ENCODE results near the gene PLXNA4.

Gene PLXNA4

DNA sequence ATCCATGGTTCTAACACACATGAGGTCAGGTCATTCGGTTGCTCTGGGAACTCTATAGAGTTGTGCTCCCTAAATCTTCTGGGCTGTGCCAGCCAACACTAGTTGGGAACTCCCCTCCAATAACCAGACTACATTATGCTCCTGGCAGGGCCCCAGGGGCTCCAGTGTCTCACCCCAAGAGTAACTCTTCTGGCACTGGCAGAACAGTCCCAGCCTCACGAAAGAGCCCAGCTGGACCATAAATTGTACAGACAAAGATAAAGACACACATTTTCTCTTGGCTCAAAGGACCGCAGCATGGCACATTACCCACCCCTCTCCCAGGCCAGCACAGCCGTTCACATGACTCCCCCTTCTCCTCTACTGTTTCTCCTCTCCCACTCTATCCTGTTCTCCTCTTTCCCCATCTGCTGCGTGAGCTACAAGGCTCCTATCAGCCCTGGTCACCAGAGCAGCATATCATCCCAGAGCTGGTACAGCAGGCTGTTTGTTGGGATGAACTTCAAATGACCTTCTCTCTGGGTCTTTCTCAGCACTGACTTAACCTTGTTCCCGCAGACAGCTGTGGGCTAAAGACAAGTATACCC is 230.6 kb downstream of the PLXNA4 start:
- DNase-seq: no peak

DNA sequence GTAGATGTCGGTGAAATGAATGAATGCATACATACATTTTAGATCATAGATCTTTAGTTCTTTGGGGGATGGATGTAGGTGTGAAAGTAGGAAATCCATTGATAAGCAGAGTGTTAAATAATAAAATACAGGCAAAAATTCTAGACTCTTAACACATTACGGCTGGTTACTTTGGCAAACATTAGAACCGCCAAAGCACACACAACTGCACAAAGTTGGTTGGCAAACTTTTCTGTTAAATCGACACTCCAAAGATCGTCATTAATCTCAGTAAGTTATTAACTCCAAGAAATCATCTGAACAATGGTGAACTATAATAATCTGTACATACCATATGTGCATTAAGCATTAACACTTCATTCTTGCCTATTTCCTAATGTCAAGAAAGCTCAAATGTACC is 231.2 kb downstream of the PLXNA4 start:
- DNase-seq: no peak

DNA sequence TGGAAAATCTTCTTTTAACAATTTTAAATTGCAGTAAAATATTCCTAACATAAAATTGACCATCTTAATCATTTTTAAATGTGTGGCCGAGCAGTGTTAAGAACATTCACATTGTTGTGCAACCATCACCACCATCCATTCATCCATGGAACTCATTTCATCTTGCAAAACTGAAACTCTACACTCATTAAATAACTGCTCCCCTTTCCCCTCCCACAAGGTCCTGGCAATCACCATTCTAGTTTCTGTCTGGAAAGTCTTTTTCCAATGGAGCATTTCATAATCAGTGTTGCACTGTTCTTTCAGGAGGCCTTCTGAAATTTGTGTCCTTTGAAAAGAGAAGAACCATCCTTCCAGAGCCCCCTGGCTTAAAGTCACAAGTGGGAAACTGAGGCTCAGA is 233.1 kb downstream of the PLXNA4 start:
- DNase-seq: no peak

DNA sequence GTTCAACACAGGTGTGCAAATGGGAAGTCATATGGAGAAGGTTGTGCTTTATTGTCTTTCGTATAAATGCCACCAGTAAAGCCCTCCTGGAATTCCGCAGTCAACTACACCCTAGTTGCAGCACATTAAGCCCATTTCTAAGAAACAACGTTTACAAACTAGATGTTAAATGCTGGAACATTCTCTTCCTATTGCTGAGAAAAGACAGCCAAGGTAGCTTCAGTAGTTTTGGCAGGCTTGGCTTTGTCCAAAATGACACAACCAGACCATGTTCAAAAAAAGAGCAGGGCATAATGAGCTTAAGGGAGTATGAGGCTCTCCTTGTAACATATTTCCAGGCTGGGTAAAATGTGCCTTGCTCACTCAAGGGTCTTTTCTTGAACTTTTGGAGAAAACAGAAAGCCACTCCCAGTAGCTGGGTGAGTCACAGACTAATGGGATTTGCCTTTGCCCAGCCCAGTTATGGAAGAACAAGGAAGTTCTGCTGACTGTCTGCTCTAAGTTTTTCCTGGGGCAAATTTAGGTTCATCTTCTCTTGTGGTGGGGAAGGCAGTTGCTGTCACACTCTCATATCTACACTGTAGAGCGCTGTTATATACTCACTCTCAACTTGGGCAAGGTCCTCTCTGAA is 238.7 kb downstream of the PLXNA4 start:
- peak in 1 of 3 donors; percentile 4 for DNase-seq

DNA sequence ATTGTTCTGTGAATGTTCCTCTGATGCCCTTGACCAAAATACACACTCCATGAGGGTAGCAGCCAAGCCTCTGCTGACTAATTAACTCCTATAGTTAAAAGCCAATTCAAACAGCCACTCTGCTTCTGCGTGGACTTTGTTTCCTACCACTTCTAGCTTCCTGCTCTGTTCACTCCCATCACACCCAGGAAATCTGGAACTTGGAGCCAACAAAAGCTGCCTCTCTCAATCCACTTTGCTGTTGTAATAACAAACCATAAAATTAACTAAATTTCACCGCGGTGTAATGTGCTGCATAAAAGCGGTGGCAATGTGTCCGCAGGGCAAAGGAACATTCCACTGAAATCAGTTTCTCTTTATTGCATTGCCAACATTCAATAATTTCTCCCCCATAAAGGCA is 239.5 kb downstream of the PLXNA4 start:
- no peak for DNase-seq

DNA sequence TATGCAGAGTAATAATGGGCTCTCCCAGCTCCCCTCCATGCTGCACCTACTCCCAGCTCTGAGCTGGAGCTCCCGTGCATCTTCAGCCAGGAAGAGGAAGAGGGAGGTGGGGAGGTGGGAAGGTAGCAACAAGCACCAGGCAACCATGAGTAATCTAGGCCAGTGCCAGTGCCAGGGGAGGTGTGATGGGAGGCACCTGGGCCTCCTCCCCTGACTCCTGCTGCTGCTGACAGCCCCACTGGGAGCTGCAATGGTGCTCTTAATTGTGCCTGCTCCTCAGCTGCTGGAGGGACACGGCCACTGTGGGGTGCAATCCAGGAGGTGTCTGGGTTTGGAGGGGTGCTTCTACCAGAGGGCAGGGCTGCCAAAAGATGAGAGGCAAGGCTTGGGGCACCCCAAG is 243.0 kb downstream of the PLXNA4 start:
- no peak for DNase-seq

DNA sequence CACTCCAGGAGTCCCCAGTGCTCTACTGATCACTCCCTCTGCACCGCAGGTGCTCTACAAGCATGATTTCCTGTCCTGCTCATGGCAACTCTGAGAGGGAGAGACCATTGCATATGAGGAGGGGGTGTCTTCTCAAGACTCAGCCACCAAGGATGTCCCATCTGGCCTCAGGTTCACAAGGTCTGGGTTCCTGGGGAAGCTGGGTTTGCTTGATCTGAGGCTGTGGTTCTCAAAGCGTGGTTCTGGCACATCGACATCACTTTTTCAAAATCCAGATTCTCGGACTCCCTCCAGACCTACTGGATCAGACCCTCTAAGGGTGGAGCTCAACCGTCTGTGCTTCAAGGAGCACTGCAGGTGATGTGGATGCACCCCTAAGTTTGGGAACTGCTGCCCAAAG is 247.5 kb downstream of the PLXNA4 start:
- no peak for DNase-seq

DNA sequence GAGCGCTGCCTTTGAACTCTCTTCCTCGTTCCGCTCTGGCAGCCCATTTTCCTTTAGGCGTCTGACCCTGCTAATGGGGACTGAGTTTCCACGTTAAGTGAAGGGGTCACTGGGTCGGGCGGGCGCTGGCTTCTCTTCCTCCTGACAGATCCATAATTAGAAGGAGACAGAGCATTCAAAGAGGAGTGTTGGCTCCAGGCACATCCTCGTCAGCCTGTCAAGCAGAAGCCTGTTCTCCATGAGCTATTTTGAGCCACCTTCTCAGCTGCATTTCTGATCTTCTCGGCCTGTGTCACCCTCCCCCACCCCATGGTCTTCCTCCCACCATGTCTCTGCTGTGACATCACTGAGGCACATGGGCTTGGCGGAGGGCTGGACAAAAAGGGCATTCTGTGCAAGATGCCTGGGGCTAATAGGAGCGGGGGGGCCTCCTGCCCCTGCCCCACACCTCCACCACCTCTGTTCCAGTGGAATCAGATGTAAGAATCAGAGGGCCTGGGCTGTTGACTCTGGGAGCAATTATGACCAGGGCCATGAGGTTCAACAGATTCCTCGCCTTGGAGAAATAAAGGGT is 248.1 kb downstream of the PLXNA4 start:
- no peak for DNase-seq

DNA sequence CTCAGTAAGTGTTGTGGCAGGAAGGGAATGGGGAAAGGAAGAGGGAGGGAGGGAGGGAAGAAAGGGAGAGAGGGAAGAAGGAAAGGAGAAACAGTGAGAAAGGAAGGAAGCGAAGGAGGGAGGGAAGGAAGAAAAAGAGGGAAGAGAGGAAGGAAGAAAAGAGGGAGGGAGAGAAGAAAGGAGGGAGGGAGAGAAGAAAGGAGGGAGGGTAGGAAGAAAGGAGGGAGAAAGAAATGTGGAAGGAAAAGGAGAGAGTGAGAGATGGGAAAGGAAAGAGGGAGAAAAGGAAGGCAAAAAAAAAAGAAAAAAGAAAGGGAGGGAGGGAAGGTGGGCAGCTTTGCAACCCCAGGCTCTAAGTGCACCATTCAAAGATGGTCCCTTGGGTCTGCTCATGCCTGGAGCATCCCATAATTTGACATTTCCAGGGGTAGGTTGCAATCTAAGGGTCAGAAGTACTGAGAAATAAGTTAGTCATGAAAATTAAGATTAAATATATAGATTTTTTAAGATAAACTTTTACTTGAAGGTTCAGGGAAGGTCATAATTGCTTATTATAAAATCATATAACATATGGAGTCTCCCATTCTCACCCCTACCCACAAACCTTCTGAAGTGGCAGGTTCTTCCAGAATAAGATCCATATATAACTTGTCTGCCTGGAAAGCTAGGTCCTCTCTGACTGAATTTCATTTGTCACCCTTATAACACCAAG is 249.2 kb downstream of the PLXNA4 start:
- no peak for DNase-seq

DNA sequence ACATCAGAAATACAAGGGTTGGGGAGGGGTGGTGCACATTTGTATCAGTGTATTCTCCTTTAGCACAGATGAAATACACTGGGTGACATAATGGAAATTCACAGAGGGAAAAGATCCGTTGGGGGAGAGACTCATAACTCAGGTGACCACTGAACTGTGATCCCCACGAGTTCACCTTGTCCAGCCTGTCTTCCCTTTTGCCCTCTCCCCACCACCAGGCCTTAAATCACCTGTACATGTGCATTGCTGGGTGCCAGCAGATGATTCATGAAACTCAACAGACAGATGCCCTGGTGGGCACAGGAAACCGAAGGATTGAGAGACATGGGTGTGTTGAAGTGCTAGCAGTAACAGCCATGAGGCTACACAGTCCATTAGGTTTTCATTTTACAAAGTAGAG is 253.3 kb downstream of the PLXNA4 start:
- DNase-seq: no peak

DNA sequence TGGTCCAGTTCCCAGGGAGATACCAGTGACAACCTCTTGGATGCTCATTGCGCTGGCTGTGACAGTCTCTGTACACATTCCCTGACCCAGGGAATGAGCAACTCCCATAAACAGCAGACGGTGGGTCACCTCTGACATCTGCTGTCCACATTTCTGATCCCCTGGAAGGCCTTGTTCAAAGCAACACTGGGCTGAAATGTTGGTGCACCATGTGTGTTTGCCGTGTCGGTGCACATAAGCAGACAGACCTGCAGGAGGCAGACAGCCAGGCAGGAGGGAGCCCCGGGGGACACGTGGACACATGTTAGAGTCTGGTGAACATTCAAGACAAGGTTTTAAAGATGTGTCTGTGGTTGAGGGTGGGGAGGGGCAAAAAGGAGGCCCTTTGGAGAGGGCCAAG is 254.9 kb downstream of the PLXNA4 start:
- no peak for DNase-seq

DNA sequence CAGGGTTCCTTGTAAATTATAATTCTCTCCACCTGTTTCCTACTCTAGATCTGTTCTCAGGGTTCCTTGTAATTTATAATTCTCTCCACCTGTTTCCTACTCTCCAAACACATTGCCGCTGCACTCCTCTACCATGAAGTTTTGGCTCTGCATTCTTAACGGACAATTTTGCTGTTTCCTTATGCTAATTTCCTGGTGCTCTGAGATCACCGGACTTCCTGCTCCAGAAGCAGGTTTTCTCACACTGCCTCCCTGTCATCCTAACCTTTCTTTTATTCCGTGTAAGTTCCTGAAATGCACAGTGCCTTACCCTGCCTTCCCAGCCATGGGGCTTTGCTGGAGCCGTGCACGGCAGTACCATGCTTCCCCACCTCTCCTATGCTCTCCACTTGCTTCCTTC is 256.8 kb downstream of the PLXNA4 start:
- no peak for DNase-seq

DNA sequence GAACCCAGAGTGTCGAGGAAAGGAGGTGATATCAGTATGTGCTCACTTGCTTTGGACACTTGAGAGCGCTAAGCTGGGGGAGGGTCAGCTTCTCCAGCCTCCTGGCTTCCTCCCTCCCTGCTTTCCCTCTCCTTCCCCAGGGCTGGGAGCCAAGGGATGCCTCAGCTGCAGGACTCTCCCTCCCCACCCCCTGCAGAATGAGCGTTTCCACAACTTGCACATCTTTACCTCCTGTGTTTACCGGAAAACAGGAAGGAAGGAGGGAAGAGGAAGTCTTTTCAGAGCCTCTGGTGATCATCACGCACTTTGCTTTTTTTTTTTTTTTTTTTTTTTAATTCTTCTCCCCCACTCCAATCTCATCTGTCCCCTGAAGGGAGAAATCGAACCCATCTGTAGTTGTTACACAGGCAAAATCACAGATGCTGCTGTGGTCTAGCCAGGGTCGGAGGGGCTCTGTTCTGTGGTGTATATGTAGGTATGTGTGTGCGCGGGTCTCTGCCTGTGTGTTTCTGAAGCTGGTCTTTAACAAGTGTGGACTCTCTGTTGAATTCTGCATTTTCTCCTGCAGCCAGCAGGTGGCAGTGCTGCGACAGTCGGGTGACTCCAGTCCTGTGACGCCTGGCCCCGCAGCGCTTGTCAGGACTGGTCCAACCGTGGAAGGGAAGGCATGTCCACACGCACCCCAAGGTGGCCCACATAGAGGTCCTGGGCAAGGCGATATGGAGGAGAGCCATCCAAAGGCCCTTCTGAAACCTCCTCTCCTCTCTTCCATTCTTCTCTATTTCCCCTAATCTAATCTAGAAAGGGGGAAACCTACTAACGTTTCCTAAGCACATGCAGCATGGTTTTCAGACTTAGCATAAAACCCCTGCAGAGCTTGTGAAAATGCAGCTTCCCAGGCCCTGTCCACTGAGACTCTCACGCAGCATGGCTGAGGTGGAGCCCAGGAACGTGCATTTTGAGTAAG is 257.6 kb downstream of the PLXNA4 start:
- DNase-seq: peak; percentile 80 to 88 (median 85)

DNA sequence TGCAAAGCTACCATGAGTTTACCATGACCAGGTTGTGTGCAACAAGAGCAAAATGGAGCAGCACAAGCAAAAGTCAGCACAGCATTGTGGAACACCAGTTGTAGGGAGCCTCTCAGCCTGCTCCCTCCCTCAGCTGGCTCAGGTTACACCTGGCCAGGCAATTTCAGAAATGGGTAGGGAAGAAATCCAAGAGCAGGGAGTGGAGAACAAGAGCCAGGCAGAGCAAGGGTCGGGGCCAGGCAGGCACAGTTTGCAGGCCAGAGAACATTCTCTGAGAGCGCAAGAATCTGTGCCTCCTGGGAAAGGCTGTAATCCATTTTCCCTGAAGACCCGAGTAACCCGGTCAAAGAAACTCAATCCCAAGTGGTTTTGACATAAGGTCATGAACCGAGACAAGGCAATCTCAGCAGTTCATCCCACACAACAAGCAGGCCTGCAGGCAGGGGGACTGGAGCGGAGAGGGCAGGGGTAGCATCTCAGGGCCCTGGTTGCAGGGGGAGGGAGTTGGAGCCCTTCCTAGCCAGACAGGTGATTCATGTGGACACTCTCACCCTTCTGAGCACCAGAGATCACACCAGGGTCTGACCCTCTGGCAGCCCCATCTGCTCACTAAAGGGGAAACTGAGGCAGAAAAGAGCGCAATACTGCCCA is 258.4 kb downstream of the PLXNA4 start:
- no peak for DNase-seq

DNA sequence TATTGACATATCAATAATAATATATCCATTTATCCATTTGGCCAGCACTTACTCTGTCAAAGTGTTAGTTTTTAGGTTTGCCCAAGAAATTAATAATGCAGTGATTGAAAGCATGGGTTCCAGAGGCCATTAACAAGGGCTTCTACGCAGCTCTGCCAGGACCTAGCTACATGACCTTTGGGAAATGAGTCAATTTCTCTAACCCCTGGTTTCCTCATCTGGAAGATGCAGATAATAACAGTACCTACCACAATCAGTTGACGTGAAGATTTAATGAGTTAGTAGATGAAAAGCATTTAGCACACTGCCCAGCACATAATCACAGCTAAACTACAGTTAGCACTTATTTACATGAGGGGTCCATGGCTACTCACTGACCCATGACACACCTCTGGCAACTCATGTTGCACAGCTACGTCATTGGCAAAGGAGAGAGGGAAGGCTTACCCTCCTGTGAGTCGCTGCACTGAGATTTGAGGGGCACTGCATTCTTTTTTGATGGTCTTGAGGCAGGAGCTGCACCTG is 263.7 kb downstream of the PLXNA4 start:
- DNase-seq: no peak

DNA sequence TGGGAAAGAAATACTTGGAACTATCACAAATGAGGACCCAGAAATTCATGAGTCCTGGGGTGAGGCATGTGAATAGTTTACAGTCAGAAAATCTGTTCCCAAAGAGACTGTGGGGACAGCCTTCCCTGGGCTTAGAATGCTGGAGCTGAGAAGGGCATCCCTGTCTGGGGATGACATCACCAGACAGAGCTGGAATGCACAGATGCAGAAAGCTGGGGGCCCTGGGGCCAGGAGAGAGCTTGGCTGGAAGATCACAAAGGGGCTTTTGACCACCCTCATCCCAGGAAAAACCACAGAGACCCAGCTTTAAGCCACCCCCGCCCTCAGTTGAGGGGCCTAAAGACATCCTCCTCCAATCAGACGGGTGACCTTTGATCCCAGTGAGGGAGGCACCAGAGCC is 264.5 kb downstream of the PLXNA4 start:
- DNase-seq: no peak

DNA sequence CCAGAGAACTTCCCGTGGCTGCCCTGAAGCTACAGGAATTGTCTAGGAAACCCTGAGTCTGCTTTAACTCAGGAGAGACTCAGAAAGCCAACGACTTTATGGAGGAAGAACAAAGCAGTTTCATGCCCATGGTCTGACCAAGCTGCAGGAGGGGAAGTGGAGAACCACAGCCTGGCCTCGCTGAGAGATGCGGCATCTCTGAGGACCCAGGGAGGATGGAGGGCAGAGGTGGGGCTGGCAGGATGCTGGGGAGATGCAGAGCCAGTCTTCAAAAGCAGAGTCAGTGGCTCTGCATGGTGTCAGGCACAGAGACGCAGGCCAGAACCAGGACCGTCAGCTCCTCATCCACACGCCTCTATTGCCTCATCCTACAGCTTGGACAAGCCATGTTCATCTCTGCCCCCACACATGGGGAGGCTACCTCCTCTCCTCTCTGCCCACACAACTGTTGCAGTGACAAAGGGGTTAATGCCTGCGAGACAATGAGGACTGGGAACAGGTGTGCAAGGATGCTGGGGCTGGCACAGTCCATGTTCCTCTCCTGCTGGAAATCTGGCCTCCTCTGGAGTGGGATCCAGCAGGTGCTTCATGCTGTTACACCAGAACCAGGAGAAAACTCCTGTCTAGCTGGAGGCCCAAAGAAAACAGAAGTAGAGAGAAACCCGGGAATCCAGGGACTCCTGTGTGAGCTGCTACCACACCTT is 267.0 kb downstream of the PLXNA4 start:
- no peak for DNase-seq

DNA sequence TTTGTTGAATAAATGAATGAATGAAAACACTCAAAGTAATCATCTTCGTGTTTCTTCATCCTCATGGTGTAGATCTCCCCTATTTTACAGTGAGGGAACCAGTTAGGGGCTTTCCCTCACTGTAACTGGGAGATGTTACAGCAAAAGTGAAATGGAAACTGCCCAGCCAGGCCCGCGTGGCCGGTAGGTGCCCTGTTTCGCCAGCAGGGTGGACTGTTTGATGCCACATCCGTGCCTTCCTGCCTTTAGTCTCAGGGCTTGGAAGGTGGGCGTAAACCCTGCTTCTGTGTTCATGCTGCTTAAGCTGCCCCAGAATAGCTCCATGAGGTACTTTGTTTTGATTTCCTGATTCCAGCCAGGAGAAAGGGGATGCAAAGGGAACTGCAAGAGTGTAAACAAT is 268.8 kb downstream of the PLXNA4 start:
- DNase-seq: no peak

DNA sequence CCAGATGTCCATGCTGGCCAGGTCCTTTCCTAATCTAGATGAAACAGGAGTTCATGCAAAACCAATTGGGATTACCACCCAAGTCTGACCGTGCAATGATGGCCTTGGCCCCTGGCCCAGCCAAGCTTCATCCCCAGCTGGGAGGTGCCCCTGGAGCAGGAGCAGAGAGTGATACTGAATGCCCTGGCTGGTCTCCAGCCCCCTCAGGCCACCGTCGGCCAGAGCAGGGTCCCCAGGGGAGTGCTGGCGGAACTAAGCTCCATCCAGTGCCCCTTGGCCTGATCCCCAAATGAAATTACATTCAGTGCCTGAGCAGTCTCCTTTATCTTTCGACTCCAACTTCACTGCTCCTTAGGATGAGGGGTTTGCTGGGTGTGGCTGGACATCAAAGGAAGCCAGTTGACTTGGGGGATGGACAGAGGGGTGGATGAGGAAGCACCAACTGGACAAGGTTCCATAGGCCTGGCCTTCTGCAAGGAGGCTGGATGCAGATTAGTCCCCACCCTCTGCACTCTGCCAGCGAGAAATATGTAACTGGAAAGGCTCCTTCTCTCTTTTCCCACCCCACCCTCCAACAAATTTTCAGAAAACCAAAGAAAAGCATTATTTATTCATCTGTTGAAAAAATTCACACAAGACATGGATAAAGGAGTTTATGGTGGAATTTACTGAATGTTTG is 275.5 kb downstream of the PLXNA4 start:
- DNase-seq: no peak

DNA sequence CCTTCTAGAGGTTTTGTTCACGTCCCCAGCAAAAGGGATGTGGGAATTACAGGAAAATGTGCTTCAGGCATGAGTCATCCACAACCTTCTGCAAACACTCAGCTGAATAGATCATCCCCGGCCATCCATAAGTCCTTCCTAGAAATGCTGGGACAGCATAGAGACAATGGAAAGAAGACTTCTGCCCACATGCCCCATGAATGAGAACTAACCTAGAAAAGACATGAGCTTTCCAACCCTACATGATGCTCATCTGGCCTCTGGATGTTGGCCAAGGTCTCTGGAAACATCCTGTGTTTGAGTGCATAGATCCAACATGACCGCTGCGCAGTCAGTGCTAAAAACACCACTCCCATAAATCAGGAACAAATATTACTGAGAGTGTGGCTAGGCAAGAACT is 277.5 kb downstream of the PLXNA4 start:
- no peak for DNase-seq

DNA sequence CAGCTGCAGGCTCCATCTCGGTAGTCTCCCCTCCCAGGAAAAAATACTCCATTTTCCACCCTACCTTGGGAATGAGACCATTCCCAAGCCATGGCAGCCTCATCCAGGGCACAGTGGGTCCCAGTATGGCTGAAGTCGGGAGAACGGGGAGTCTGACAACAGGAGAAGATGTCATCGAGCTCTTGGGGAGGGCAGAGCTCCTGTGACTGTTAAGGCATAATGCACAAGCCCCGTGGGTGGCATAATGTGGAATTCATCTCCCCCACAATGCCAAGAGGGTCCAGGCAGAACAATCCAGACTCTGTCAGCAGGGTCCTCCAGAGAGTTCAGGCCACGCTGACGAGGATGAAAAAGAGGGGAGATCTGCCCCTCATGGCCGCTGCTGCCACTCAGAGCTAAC is 279.4 kb downstream of the PLXNA4 start:
- DNase-seq: no peak
